ENCODE results near the gene INTS7.

- no peak for TF ChIP-seq POLR2A (IDR thresholded peaks at IDR 0.05)
- TF ChIP-seq CTCF (IDR thresholded peaks at IDR 0.05), result no peak
Observed at GRCh38 chr1:212024469-212025149, 10.7 kb downstream of the INTS7 start.

Measured in adrenal gland (tissue), 5 donors.